SK-N-SH (cell line): Measurements from ENCODE around the gene ANO2.

Source experiments
- CTCF ChIP-seq: fragments of 200-600 bp; sonication (generic); IDR thresholded peaks from 2 replicates; pipeline ENCODE4 v1.6.1; 2017; ENCODE audit warnings: antibody characterized with exemption, mild to moderate bottlenecking, moderate library complexity
- FOXM1 ChIP-seq: IDR thresholded peaks from 2 replicates; pipeline ENCODE4 v1.4.0; 2012; ENCODE audit warnings: low read depth, mild to moderate bottlenecking
- GATA2 ChIP-seq: sonication (generic); formaldehyde crosslinking; IDR thresholded peaks from 2 replicates; pipeline ENCODE4 v1.5.0; 2020; ENCODE audit warnings: mild to moderate bottlenecking, missing genetic modification reagents
- MXI1 ChIP-seq: IDR thresholded peaks from 2 replicates; pipeline ENCODE4 v1.6.1; 2012; ENCODE audit warnings: mild to moderate bottlenecking, low read depth, low read length, improper control_type of control experiment
- NFIC ChIP-seq: IDR thresholded peaks from 2 replicates; pipeline ENCODE4 v1.4.0; 2012; ENCODE audit warnings: borderline replicate concordance
- POLR2AphosphoS5 ChIP-seq: IDR thresholded peaks from 2 replicates; pipeline ENCODE4 v1.6.1; 2012; ENCODE audit warnings: low read depth, low read length
- TAF1 ChIP-seq: IDR thresholded peaks from 2 replicates; pipeline ENCODE4 v1.6.1; 2012; ENCODE audit warnings: low read depth, mild to moderate bottlenecking, low read length, moderate library complexity, borderline replicate concordance
- YY1 ChIP-seq: IDR thresholded peaks from 2 replicates; pipeline ENCODE4 v1.4.0; 2012; ENCODE audit warnings: low read depth, mild to moderate bottlenecking

DNA sequence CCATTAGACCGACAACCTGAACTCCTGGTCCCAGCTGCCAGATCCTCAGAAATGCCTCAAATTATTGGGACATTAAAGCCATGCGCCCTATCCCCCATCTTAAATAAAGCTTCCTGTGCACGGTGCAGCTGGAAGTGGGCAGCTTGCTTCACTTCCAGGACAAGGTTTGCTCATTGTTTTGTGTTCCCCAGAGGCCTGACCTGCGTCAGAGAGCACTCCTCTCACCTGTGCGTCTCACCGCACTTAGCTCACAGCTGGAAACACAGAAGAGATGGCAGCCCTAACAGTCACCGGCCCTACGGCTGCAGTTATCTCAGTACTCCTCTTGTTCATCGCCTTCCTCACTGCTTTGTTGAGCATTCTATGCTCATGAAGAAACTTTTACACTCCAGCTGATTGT, 135.5 kb downstream of the ANO2 start:
- TF ChIP-seq YY1 = no peak
- no peak for TF ChIP-seq TAF1
- TF ChIP-seq MXI1 = no peak
- no peak for TF ChIP-seq GATA2 (CRISPR knock-in tag)
- TF ChIP-seq FOXM1 = no peak
- no peak for TF ChIP-seq NFIC
- TF ChIP-seq POLR2AphosphoS5 = no peak
- no peak for TF ChIP-seq CTCF
